ENCODE data around the gene RNF41.
A peak's percentile ranks its signal among the peaks of the same experiment; 100 is the strongest.
"Not testable (repeated sequence)": the region's sequence is repeated elsewhere in the genome, so short reads cannot be mapped to it uniquely, and the experiment has no call there.

The RNF41 gene

DNA sequence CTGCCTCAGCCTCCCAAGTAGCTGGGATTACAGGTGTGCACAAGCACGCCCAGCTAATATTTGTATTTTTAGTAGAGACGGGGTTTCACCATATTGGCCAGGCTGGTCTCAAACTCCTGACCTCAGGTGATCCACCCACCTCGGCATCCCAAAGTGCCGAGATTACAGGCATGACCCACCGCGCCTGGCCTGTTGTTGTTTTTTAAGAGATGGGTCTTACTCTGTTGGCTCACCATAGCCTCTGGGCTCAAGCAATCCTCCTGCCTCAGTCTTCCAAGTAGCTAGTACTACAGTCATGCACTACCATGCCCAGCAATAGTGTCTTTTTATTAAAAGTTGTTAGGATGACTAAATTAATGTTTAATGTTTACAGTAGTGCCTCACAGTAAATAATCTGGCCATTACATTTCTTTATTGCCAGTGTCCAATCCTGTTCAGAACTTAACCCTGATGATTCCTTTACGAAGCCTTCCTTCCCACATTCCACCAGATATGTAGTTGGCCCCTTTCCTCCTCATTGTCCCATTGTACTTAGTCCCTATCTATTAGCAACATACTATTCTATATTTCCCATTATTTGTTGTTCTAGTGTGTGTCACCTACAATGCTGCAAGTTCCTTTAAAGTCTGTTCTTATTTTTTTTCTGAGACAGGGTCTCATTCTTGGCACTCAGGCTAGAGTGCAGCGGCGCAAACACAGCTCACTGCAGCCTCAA, 23.6 kb downstream of the RNF41 start:
- H3K56ac ChIP-seq (ENCODE audit: low read length) = peak overlapping the region; percentile 22
- DNase-seq = no peak
- no peak overlapping the region for H3K23ac ChIP-seq (ENCODE audit: low read length)
- no peak overlapping the region for H3K4me3 ChIP-seq (ENCODE audit: low read length)
- H3K4me1 ChIP-seq (ENCODE audit: control insufficient read depth, low read depth, low read length) = no peaks in the 10 kb centered on the region
- no peak overlapping the region for H3K4ac ChIP-seq (ENCODE audit: low read depth, low read length)
- no peak overlapping the region for H4K5ac ChIP-seq (ENCODE audit: low read length)
- H3K9ac ChIP-seq (ENCODE audit: low read length) = no peak overlapping the region
- H2BK15ac ChIP-seq (replicated peaks; ENCODE audit: low read depth) = no peak overlapping the region
- no peaks in the 10 kb centered on the region for H3K36me3 ChIP-seq (ENCODE audit: control insufficient read depth, insufficient read depth, low read length)
- H3K27ac ChIP-seq (ENCODE audit: low read depth, low read length) = no peak overlapping the region
- WGBS (ENCODE audit: extremely low coverage, insufficient coverage, low lambda C conversion rate) = no CpG with 5 or more reads among the region's 9 CpGs
- H3K79me1 ChIP-seq (ENCODE audit: low read length) = no peaks in the 10 kb centered on the region
- H3K4me2 ChIP-seq (ENCODE audit: low read length) = no peak overlapping the region
- H2BK5ac ChIP-seq (ENCODE audit: low read length) = no peak overlapping the region
- H4K8ac ChIP-seq (ENCODE audit: low read depth, low read length) = no peak overlapping the region
- no peaks in the 10 kb centered on the region for H3K27me3 ChIP-seq (ENCODE audit: insufficient read depth, low read length, poor library complexity)
- no peak overlapping the region for H3K18ac ChIP-seq (ENCODE audit: low read length)
- no peaks in the 10 kb centered on the region for H3K79me2 ChIP-seq (ENCODE audit: control insufficient read depth, insufficient read depth, low read length)
- no peak overlapping the region for H2BK120ac ChIP-seq (ENCODE audit: low read depth, low read length)
- H2AK5ac ChIP-seq (ENCODE audit: low read length) = no peak overlapping the region

- H3K18ac ChIP-seq (ENCODE audit: low read length); H3K79me1 ChIP-seq (ENCODE audit: low read length); H3K23ac ChIP-seq (ENCODE audit: low read length); H3K9ac ChIP-seq (ENCODE audit: low read length); H3K4me2 ChIP-seq (ENCODE audit: low read length); H2BK15ac ChIP-seq (replicated peaks; ENCODE audit: low read depth); H3K27ac ChIP-seq (ENCODE audit: low read depth, low read length); H3K4ac ChIP-seq (ENCODE audit: low read depth, low read length); H2AK5ac ChIP-seq (ENCODE audit: low read length); H4K8ac ChIP-seq (ENCODE audit: low read depth, low read length); H4K5ac ChIP-seq (ENCODE audit: low read length); H3K36me3 ChIP-seq (ENCODE audit: control insufficient read depth, insufficient read depth, low read length); H3K79me2 ChIP-seq (ENCODE audit: control insufficient read depth, insufficient read depth, low read length); H3K4me3 ChIP-seq (ENCODE audit: low read length); H2BK5ac ChIP-seq (ENCODE audit: low read length); H2BK120ac ChIP-seq (ENCODE audit: low read depth, low read length); H3K27me3 ChIP-seq (ENCODE audit: insufficient read depth, low read length, poor library complexity); H3K4me1 ChIP-seq (ENCODE audit: control insufficient read depth, low read depth, low read length): not testable (repeated sequence)
- peak overlapping the region; percentile 15 for H3K56ac ChIP-seq (ENCODE audit: low read length)
- DNase-seq = peak; percentile 88
- no CpG with 5 or more reads among the region's 11 CpGs for WGBS (ENCODE audit: extremely low coverage, insufficient coverage, low lambda C conversion rate)
Measured at GRCh38 chr12:56196818-56197550, 24.7 kb downstream of the RNF41 start.

DNA sequence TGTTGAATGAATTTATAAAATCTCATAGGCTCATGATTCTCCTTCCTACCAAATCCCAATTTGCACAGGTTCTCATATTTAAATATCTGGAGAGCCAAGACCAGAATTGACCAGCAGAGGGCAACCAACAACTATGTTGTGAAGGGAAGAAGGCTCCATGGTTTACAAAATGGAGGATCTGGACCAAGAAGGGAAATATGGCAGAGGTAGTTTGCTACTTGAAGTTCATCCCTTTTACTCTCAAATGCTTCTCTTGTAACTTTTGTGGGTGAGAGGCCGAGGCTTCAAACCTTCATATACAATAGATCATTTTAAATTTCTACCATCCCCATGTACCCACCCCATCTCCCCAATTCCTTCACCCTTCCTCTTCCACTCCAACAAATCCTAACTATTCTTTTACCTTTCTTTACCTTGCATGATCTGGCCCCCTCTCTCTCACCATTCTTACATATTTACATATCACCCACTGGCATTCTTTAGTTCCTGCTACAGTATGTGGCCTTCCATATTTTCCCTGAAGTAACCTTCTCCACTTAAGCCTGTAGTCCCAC, 28.6 kb downstream of the RNF41 start:
- Histone ChIP-seq H3K56ac (ENCODE audit: low read length) (peak overlapping the region; percentile 53), H3K18ac (ENCODE audit: low read length) (no peak overlapping the region), H2BK5ac (ENCODE audit: low read length) (no peak overlapping the region), H3K4me2 (ENCODE audit: low read length) (no peak overlapping the region), H3K36me3 (ENCODE audit: control insufficient read depth, insufficient read depth, low read length) (no peaks in the 10 kb centered on the region), H2BK15ac (replicated peaks; ENCODE audit: low read depth) (no peak overlapping the region), H3K23ac (ENCODE audit: low read length) (no peak overlapping the region), H3K9ac (ENCODE audit: low read length) (no peak overlapping the region), H3K4me1 (ENCODE audit: control insufficient read depth, low read depth, low read length) (no peaks in the 10 kb centered on the region), H2AK5ac (ENCODE audit: low read length) (no peak overlapping the region), H3K27ac (ENCODE audit: low read depth, low read length) (no peak overlapping the region), H3K4me3 (ENCODE audit: low read length) (no peak overlapping the region), H3K27me3 (ENCODE audit: insufficient read depth, low read length, poor library complexity) (no peaks in the 10 kb centered on the region), H2BK120ac (ENCODE audit: low read depth, low read length) (no peak overlapping the region), H3K79me1 (ENCODE audit: low read length) (no peaks in the 10 kb centered on the region), H3K4ac (ENCODE audit: low read depth, low read length) (no peak overlapping the region), H4K5ac (ENCODE audit: low read length) (peak overlapping the region; percentile 60), H3K79me2 (ENCODE audit: control insufficient read depth, insufficient read depth, low read length) (peaks cover 8% of the 10 kb centered on the region), H4K8ac (ENCODE audit: low read depth, low read length) (no peak overlapping the region)
- no CpG with 5 or more reads among the region's 1 CpG for WGBS (ENCODE audit: extremely low coverage, insufficient coverage, low lambda C conversion rate)
- peak; percentile 88 for DNase-seq

DNA sequence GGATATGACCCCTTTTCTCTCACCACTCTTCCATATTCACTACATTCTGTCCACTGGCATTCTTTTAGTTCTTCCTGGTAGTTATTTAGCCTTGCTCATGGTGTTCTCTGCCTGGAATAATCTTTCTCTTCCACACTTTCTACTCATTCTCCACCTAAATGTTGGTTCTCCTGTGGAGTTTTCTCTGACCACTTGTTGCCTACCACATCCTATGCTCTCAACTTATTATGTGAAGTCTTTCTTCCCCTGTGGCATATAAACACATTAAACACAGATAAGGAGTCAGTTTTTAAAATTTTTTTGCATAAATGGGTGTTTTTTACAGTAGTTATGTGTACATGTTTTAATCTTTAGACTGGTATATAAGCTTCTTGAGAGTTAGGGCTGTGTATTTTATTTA, 29.1 kb downstream of the RNF41 start:
- no peak overlapping the region for H3K4ac ChIP-seq (ENCODE audit: low read depth, low read length)
- H3K79me2 ChIP-seq (ENCODE audit: control insufficient read depth, insufficient read depth, low read length) = peaks cover 13% of the 10 kb centered on the region
- no peak overlapping the region for H3K56ac ChIP-seq (ENCODE audit: low read length)

GRCh38 chr12:56190695-56191155, 31.0 kb downstream of the RNF41 start:
- no peak overlapping the region for H2BK120ac ChIP-seq (ENCODE audit: low read depth, low read length)
- peaks cover 5% of the 10 kb centered on the region for H3K4me1 ChIP-seq (ENCODE audit: control insufficient read depth, low read depth, low read length)
- peaks cover 8% of the 10 kb centered on the region for H3K79me1 ChIP-seq (ENCODE audit: low read length)
- peak overlapping the region; percentile 34 for H3K4me2 ChIP-seq (ENCODE audit: low read length)
- H3K18ac ChIP-seq (ENCODE audit: low read length) = peak overlapping the region; percentile 9
- peaks cover 26% of the 10 kb centered on the region for H3K79me2 ChIP-seq (ENCODE audit: control insufficient read depth, insufficient read depth, low read length)
- no peaks in the 10 kb centered on the region for H3K27me3 ChIP-seq (ENCODE audit: insufficient read depth, low read length, poor library complexity)
- no peak overlapping the region for H2BK5ac ChIP-seq (ENCODE audit: low read length)
- no peak overlapping the region for H4K5ac ChIP-seq (ENCODE audit: low read length)
- peak overlapping the region; percentile 15 for H3K56ac ChIP-seq (ENCODE audit: low read length)
- peak overlapping the region; percentile 61 for H3K9ac ChIP-seq (ENCODE audit: low read length)
- DNase-seq = peak; percentile 54
- no peaks in the 10 kb centered on the region for H3K36me3 ChIP-seq (ENCODE audit: control insufficient read depth, insufficient read depth, low read length)
- H3K4me3 ChIP-seq (ENCODE audit: low read length) = no peak overlapping the region
- H2BK15ac ChIP-seq (replicated peaks; ENCODE audit: low read depth) = no peak overlapping the region
- no peak overlapping the region for H4K8ac ChIP-seq (ENCODE audit: low read depth, low read length)
- no peak overlapping the region for H3K4ac ChIP-seq (ENCODE audit: low read depth, low read length)
- no peak overlapping the region for H3K27ac ChIP-seq (ENCODE audit: low read depth, low read length)
- H2AK5ac ChIP-seq (ENCODE audit: low read length) = no peak overlapping the region
- no CpG with 5 or more reads among the region's 9 CpGs for WGBS (ENCODE audit: extremely low coverage, insufficient coverage, low lambda C conversion rate)
- no peak overlapping the region for H3K23ac ChIP-seq (ENCODE audit: low read length)

More for the DNA sequence above, 29.1 kb downstream of the RNF41 start:
- Histone ChIP-seq H2BK5ac (ENCODE audit: low read length) (no peak overlapping the region), H4K8ac (ENCODE audit: low read depth, low read length) (no peak overlapping the region), H2BK120ac (ENCODE audit: low read depth, low read length) (no peak overlapping the region), H3K79me1 (ENCODE audit: low read length) (peaks cover 3% of the 10 kb centered on the region), H3K9ac (ENCODE audit: low read length) (no peak overlapping the region), H3K36me3 (ENCODE audit: control insufficient read depth, insufficient read depth, low read length) (no peaks in the 10 kb centered on the region), H3K18ac (ENCODE audit: low read length) (no peak overlapping the region), H3K4me3 (ENCODE audit: low read length) (no peak overlapping the region), H3K4me2 (ENCODE audit: low read length) (no peak overlapping the region), H2BK15ac (replicated peaks; ENCODE audit: low read depth) (no peak overlapping the region), H3K27ac (ENCODE audit: low read depth, low read length) (no peak overlapping the region), H3K27me3 (ENCODE audit: insufficient read depth, low read length, poor library complexity) (no peaks in the 10 kb centered on the region), H4K5ac (ENCODE audit: low read length) (no peak overlapping the region), H3K4me1 (ENCODE audit: control insufficient read depth, low read depth, low read length) (peaks cover 3% of the 10 kb centered on the region), H2AK5ac (ENCODE audit: low read length) (no peak overlapping the region), H3K23ac (ENCODE audit: low read length) (no peak overlapping the region)
- no peak for DNase-seq

All from mesendoderm (in vitro differentiated cells).